Trophoblast cell (in vitro differentiated cells and primary cell): ENCODE data around the gene ZNF600.
A peak's percentile ranks its signal among the peaks of the same experiment; 100 is the strongest.
"Not testable (repeated sequence)": the region's sequence is repeated elsewhere in the genome, so short reads cannot be mapped to it uniquely, and the experiment has no call there.

ENCODE experiments used
- DNase-seq, 2 donors: peaks; one replicate each; pipeline ENCODE4 v3.0.0-alpha.2; 2016
- H2AFZ ChIP-seq: 2 replicates; pipeline ENCODE4 v1.6.1; 2013; ENCODE audit warnings: low read length, moderate library complexity, mild to moderate bottlenecking; ENCODE audit not compliant: insufficient read depth, poor library complexity
- H2AK5ac ChIP-seq: 2 replicates; pipeline ENCODE4 v1.6.1; 2013; ENCODE audit warnings: mild to moderate bottlenecking, low read length
- H2BK120ac ChIP-seq: 2 replicates; pipeline ENCODE4 v1.6.1; 2013; ENCODE audit warnings: low read length, mild to moderate bottlenecking, moderate library complexity; ENCODE audit not compliant: insufficient read depth, poor library complexity
- H2BK12ac ChIP-seq: 2 replicates; pipeline ENCODE4 v1.6.1; 2013; ENCODE audit warnings: mild to moderate bottlenecking, low read length, moderate library complexity
- H2BK5ac ChIP-seq: 2 replicates; pipeline ENCODE4 v1.6.1; 2013; ENCODE audit warnings: low read length, low read depth, moderate library complexity, mild to moderate bottlenecking; ENCODE audit not compliant: poor library complexity
- H3K14ac ChIP-seq: 2 replicates; pipeline ENCODE4 v1.6.1; 2013; ENCODE audit warnings: mild to moderate bottlenecking, low read length
- H3K18ac ChIP-seq: 2 replicates; pipeline ENCODE4 v1.6.1; 2013; ENCODE audit warnings: mild to moderate bottlenecking, low read length
- H3K23ac ChIP-seq: 2 replicates; pipeline ENCODE4 v1.6.1; 2013; ENCODE audit warnings: low read length
- H3K27ac ChIP-seq: 2 replicates; pipeline ENCODE4 v1.5.1; 2013; ENCODE audit warnings: low read depth, mild to moderate bottlenecking, inconsistent platforms, low read length, moderate library complexity
- H3K27me3 ChIP-seq: 2 replicates; pipeline ENCODE4 v1.6.1; 2013; ENCODE audit warnings: inconsistent platforms, mild to moderate bottlenecking, low read length, moderate library complexity; ENCODE audit not compliant: insufficient read depth
- H3K36me3 ChIP-seq, 2 experiments: 1 replicate in 1 of 2; 2 replicates in 1 of 2; pipeline ENCODE4 v1.6.1; 2013; ENCODE audit warnings: low read length in 2 of 2, mild to moderate bottlenecking in 2 of 2, moderate library complexity in 1 of 2; ENCODE audit not compliant: insufficient read depth in 2 of 2, control insufficient read depth in 1 of 2
- H3K4ac ChIP-seq: 2 replicates; pipeline ENCODE4 v1.6.1; 2013; ENCODE audit warnings: low read depth, mild to moderate bottlenecking, low read length, moderate library complexity
- H3K4me1 ChIP-seq, 2 experiments: 1 replicate in 1 of 2; 2 replicates in 1 of 2; pipeline ENCODE4 v1.6.1; 2013; ENCODE audit warnings: low read length in 2 of 2, mild to moderate bottlenecking in 2 of 2, moderate library complexity in 1 of 2; ENCODE audit not compliant: insufficient read depth in 2 of 2, control insufficient read depth in 1 of 2
- H3K4me2 ChIP-seq: 2 replicates; pipeline ENCODE4 v1.6.1; 2013; ENCODE audit warnings: inconsistent platforms, mild to moderate bottlenecking, low read length, moderate library complexity
- H3K4me3 ChIP-seq: 2 replicates; pipeline ENCODE4 v1.5.1; 2013; ENCODE audit warnings: mild to moderate bottlenecking, low read depth, low read length, inconsistent platforms
- H3K79me1 ChIP-seq: one replicate; pipeline ENCODE4 v1.6.1; 2013; ENCODE audit warnings: low read length
- H3K79me2 ChIP-seq: 2 replicates; pipeline ENCODE4 v1.6.1; 2013; ENCODE audit warnings: low read length, mild to moderate bottlenecking; ENCODE audit not compliant: control insufficient read depth, insufficient read depth, poor library complexity
- H3K9ac ChIP-seq: 2 replicates; pipeline ENCODE4 v1.6.1; 2013; ENCODE audit warnings: mild to moderate bottlenecking, low read length
- H3K9me3 ChIP-seq: 2 replicates; pipeline ENCODE4 v1.6.1; 2013; ENCODE audit warnings: low read depth, mild to moderate bottlenecking, control low read depth, inconsistent platforms, low read length; ENCODE audit not compliant: insufficient read depth
- H4K12ac ChIP-seq: 2 replicates; pipeline ENCODE4 v1.6.1; 2013; ENCODE audit warnings: low read depth, mild to moderate bottlenecking, low read length, moderate library complexity
- H4K8ac ChIP-seq: 2 replicates; pipeline ENCODE4 v1.6.1; 2013; ENCODE audit warnings: low read depth, mild to moderate bottlenecking, low read length, moderate library complexity
- H4K91ac ChIP-seq: one replicate; pipeline ENCODE4 v1.6.1; 2013; ENCODE audit warnings: low read depth, mild to moderate bottlenecking, low read length, moderate library complexity
- WGBS: extraction: QIAGEN DNeasy Blood & Tissue Kit; methylation state at CpG from one replicate; pipeline ENCODE4 v1.1.7; 2013; ENCODE audit warnings: missing lambda C conversion rate; ENCODE audit not compliant: insufficient read length, insufficient coverage; ENCODE audit errors: extremely low coverage; 5-methylcytosine and 5-hydroxymethylcytosine counted together

ZNF600 gene

DNA sequence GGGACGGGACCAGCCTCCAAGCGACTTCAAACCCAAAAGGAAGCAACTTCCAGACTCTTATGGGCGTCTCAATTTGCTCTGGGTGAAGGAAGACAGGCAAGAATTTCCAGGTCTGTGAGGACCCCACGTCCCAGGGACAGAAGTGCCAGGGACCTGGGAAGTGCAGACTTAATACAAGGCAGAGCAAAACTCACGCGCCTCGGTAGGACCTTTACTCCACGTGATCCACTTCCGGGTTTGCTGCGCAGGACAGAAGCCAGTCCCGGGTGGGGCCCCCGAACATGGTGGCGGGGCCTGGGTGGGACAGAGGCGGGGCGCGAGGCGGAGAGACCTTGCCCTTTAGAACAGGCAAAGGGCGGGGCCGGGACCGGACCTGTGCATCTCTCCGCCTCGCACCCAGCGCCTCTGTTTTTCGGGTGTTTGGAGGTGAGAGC lies 61.0 kb downstream of the ZNF600 start:
- Histone ChIP-seq H3K79me1 (peaks cover 25% of the 10 kb centered on the region), H3K9me3 (peaks cover 12% of the 10 kb centered on the region), H3K27me3 (no peaks in the 10 kb centered on the region), H4K8ac (peak overlapping the region; percentile 58), H3K79me2 (peaks cover 12% of the 10 kb centered on the region), H3K18ac (peak overlapping the region; percentile 98), H3K27ac (peak overlapping the region; percentile 84), H4K12ac (peak overlapping the region; percentile 76), H3K9ac (no peak overlapping the region), H3K4me3 (no peak overlapping the region), H3K4me1 (peaks cover 20 to 27% of the 10 kb centered on the region in 2 experiments), H3K36me3 (peaks cover 36 to 41% of the 10 kb centered on the region in 2 experiments), H2BK120ac (peak overlapping the region; percentile 68), H3K4ac (peak overlapping the region; percentile 92), H2BK12ac (peak overlapping the region; percentile 65), H2AK5ac (peak overlapping the region; percentile 82), H4K91ac (peak overlapping the region; percentile 86), H3K4me2 (no peak overlapping the region), H2BK5ac (peak overlapping the region; percentile 87), H3K14ac (peak overlapping the region; percentile 89), H3K23ac (no peak overlapping the region), H2AFZ (no peak overlapping the region)
- DNase-seq: no peak
- WGBS: no CpG with 5 or more reads among the region's 24 CpGs

GRCh38 chr19:52724701-52725514 lies 61.7 kb downstream of the ZNF600 start:
- Histone ChIP-seq H4K8ac (peak overlapping the region; percentile 76), H3K4ac (peak overlapping the region; percentile 53), H2BK120ac (peak overlapping the region; percentile 94), H3K23ac (no peak overlapping the region), H4K91ac (peak overlapping the region; percentile 88), H3K18ac (peak overlapping the region; percentile 74), H3K9me3 (peaks cover 13% of the 10 kb centered on the region), H3K27me3 (no peaks in the 10 kb centered on the region), H3K36me3 (peaks cover 40 to 47% of the 10 kb centered on the region in 2 experiments), H3K4me2 (no peak overlapping the region), H2AK5ac (peak overlapping the region; percentile 79), H3K79me1 (peaks cover 25% of the 10 kb centered on the region), H3K14ac (peak overlapping the region; percentile 89), H2BK5ac (peak overlapping the region; percentile 91), H3K4me1 (peaks cover 20 to 27% of the 10 kb centered on the region in 2 experiments), H3K9ac (no peak overlapping the region), H4K12ac (peak overlapping the region; percentile 85), H3K79me2 (peaks cover 12% of the 10 kb centered on the region), H3K27ac (peak overlapping the region; percentile 84), H2BK12ac (peak overlapping the region; percentile 69), H3K4me3 (no peak overlapping the region), H2AFZ (no peak overlapping the region)
- no CpG with 5 or more reads among the region's 23 CpGs for WGBS
- peak in 1 of 2 donors; percentile 36 for DNase-seq

DNA sequence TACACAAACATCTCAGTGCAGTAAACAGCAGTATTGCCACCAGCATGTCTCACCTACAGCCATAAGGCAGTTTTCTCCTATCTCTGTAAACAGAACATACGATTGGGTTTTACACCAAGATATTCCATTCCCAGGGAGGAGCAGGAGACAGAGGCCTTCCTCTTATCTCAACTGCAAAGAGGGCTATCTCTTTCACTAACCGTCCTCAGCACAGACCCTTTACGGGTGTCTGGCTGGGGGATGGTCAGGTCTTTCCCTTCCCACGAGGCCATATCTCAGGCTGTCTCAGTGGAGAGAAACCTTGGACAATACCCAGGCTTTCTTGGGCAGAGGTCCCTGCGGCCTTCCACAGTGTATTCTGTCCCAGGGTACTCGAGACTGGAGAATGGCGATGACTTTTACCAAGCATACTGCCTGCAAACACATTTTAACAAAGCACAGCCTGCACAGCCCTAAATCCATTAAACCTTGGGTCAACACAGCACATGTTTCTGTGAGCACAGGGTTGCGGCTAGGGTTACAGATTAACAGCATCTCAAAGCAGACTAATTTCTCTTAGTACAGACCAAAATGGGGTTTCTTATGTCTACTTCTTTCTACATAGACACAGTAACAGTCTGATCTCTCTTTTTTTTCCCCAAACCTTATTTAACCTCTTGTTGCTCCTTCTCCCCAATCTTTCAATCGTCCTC lies 62.5 kb downstream of the ZNF600 start:
- H3K14ac ChIP-seq, H3K9ac ChIP-seq, H4K12ac ChIP-seq, H4K8ac ChIP-seq, H2AFZ ChIP-seq, H3K4me2 ChIP-seq, H3K18ac ChIP-seq, H2BK12ac ChIP-seq, H3K4ac ChIP-seq, H3K27me3 ChIP-seq, H2AK5ac ChIP-seq, DNase-seq, H3K23ac ChIP-seq, H2BK5ac ChIP-seq, H2BK120ac ChIP-seq, H3K4me3 ChIP-seq, H4K91ac ChIP-seq: not testable (repeated sequence)
- no CpG with 5 or more reads among the region's 9 CpGs for WGBS
- Histone ChIP-seq H3K4me1 (peaks cover 20 to 27% of the 10 kb centered on the region in 2 experiments), H3K9me3 (peaks cover 13% of the 10 kb centered on the region), H3K27ac (peak overlapping the region; percentile 84), H3K36me3 (peaks cover 46 to 51% of the 10 kb centered on the region in 2 experiments), H3K79me1 (peaks cover 25% of the 10 kb centered on the region), H3K79me2 (peaks cover 12% of the 10 kb centered on the region)

- H3K4me1 ChIP-seq: peaks cover 20 to 28% of the 10 kb centered on the region in 2 experiments
- H2BK12ac ChIP-seq: no peak overlapping the region
- H2BK120ac ChIP-seq: peak overlapping the region; percentile 28
- no peak overlapping the region for H2AFZ ChIP-seq
- peak overlapping the region; percentile 48 for H3K4ac ChIP-seq
- no peak overlapping the region for H2AK5ac ChIP-seq
- H3K79me2 ChIP-seq: peaks cover 8% of the 10 kb centered on the region
- H3K18ac ChIP-seq: no peak overlapping the region
- DNase-seq: peak; percentile 91 to 98
- no peak overlapping the region for H3K23ac ChIP-seq
- peak overlapping the region; percentile 20 for H4K91ac ChIP-seq
- H3K4me3 ChIP-seq: no peak overlapping the region
- peak overlapping the region; percentile 51 for H3K27ac ChIP-seq
- WGBS: no CpG with 5 or more reads among the region's 7 CpGs
- peaks cover 23% of the 10 kb centered on the region for H3K79me1 ChIP-seq
- no peaks in the 10 kb centered on the region for H3K27me3 ChIP-seq
- no peak overlapping the region for H3K14ac ChIP-seq
- H3K4me2 ChIP-seq: no peak overlapping the region
- no peak overlapping the region for H4K12ac ChIP-seq
- H4K8ac ChIP-seq: no peak overlapping the region
- H3K9me3 ChIP-seq: peaks cover 16% of the 10 kb centered on the region
- peak overlapping the region; percentile 44 for H2BK5ac ChIP-seq
- no peak overlapping the region for H3K9ac ChIP-seq
- H3K36me3 ChIP-seq: peaks cover 48 to 49% of the 10 kb centered on the region in 2 experiments
Measured at GRCh38 chr19:52722062-52723003, 64.3 kb downstream of the ZNF600 start.
